Stomach smooth muscle (tissue), 2 donors: ENCODE measurements around the gene LRRC41.
"Not testable (repeated sequence)": the region's sequence is repeated elsewhere in the genome, so short reads cannot be mapped to it uniquely, and the experiment has no call there.

Source experiments
- H3K27ac ChIP-seq: one replicate; pipeline ENCODE4 v1.7.0; 2013; ENCODE audit warnings: mild to moderate bottlenecking, low read length, inconsistent platforms
- H3K27me3 ChIP-seq, 2 donors: one replicate each; pipeline ENCODE4 v1.7.0; 2013; ENCODE audit warnings: low read length in 2 of 2; ENCODE audit not compliant: insufficient read depth in 2 of 2, control insufficient read depth in 1 of 2
- H3K36me3 ChIP-seq, 2 donors: one replicate each; pipeline ENCODE4 v1.7.0; 2013; ENCODE audit warnings: low read length in 2 of 2; ENCODE audit not compliant: control insufficient read depth in 2 of 2, insufficient read depth in 2 of 2
- H3K4me1 ChIP-seq: one replicate; pipeline ENCODE4 v1.7.0; 2013; ENCODE audit warnings: low read length; ENCODE audit not compliant: control insufficient read depth, insufficient read depth
- H3K4me3 ChIP-seq, 2 donors: one replicate each; pipeline ENCODE4 v1.7.0; 2013; ENCODE audit warnings: low read length in 2 of 2
- H3K9ac ChIP-seq, 2 donors: one replicate each; pipeline ENCODE4 v1.7.0; 2013; ENCODE audit warnings: low read length in 2 of 2, mild to moderate bottlenecking in 1 of 2
- H3K9me3 ChIP-seq, 2 donors: one replicate each; pipeline ENCODE4 v1.7.0; 2013; ENCODE audit warnings: low read length in 2 of 2; ENCODE audit not compliant: control insufficient read depth in 2 of 2
- donor health status: healthy.
- donor health status: Pancreatic carcinoma.

The LRRC41 gene

DNA sequence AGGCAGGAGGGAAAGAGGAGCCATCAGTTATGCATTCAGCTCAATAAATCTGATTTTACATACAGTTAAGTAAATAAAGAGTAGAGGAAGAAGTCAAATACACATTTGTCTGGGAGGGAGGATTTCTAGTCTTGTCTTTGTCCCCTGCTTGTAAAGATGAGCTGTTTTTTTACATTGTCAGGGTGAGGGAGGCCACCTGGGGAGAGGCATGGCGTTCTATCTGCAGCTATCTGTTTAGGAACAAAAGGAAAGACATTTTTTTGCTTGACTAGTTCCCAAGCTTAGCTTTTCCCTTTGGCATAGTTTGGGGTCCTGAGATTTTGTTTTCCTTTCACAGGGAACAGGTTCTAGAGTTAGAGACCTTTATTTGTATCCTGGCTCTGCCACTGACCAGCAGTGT, 40.9 kb downstream of the LRRC41 start:
- no peaks in the 10 kb centered on the region for H3K27me3 ChIP-seq
- H3K36me3 ChIP-seq: no peaks in the 10 kb centered on the region
- no peaks in the 10 kb centered on the region for H3K4me1 ChIP-seq
- H3K4me3 ChIP-seq: no peak overlapping the region
- no peaks in the 10 kb centered on the region for H3K9me3 ChIP-seq
- no peak overlapping the region for H3K9ac ChIP-seq
- no peak overlapping the region for H3K27ac ChIP-seq

DNA sequence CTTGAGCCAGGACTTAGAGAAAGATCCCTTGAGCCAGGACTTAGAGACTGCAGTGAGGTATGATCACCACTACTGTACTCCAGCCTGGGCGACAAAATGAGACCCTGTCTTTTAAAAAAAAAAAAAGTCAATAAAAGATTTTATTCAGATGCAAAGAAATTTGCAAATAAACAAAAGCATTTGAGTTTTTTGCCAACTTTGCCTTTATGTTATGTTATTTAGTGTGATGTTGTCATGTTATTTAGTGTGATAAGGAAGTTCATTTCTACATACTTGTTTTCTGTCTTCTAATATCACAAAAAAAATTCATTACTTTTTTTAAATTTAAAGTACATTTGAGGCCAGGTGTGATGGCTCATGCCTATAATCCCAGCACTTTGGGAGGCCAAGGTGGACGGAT, 46.9 kb downstream of the LRRC41 start:
- H3K27me3 ChIP-seq: no peaks in the 10 kb centered on the region
- H3K4me3 ChIP-seq: no peak overlapping the region
- no peaks in the 10 kb centered on the region for H3K36me3 ChIP-seq
- H3K9me3 ChIP-seq: no peaks in the 10 kb centered on the region
- H3K27ac ChIP-seq: no peak overlapping the region
- no peaks in the 10 kb centered on the region for H3K4me1 ChIP-seq
- H3K9ac ChIP-seq: no peak overlapping the region

DNA sequence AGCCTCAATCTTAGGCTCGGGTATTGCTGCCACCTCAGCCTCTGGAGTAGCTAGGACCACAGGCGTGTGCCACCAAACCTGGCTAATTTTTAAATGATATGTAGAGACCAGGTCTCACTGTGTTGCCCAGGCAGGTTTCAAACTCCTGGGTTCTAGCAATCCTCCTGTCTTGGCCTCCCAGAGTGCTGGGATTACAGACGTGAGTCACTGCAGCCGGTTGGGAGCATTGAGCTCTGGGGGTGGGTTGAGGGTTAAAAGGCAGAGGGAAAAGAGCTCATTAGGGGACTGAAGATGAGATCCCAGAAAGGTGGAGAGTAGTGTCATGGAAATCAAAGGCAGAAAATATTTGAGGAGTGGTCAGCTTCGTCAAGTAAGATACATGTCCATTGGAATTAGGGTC, 48.7 kb downstream of the LRRC41 start:
- no peaks in the 10 kb centered on the region for H3K36me3 ChIP-seq
- H3K27ac ChIP-seq: no peak overlapping the region
- no peak overlapping the region for H3K9ac ChIP-seq
- no peaks in the 10 kb centered on the region for H3K27me3 ChIP-seq
- no peak overlapping the region for H3K4me3 ChIP-seq
- H3K4me1 ChIP-seq: no peaks in the 10 kb centered on the region
- H3K9me3 ChIP-seq: no peaks in the 10 kb centered on the region

DNA sequence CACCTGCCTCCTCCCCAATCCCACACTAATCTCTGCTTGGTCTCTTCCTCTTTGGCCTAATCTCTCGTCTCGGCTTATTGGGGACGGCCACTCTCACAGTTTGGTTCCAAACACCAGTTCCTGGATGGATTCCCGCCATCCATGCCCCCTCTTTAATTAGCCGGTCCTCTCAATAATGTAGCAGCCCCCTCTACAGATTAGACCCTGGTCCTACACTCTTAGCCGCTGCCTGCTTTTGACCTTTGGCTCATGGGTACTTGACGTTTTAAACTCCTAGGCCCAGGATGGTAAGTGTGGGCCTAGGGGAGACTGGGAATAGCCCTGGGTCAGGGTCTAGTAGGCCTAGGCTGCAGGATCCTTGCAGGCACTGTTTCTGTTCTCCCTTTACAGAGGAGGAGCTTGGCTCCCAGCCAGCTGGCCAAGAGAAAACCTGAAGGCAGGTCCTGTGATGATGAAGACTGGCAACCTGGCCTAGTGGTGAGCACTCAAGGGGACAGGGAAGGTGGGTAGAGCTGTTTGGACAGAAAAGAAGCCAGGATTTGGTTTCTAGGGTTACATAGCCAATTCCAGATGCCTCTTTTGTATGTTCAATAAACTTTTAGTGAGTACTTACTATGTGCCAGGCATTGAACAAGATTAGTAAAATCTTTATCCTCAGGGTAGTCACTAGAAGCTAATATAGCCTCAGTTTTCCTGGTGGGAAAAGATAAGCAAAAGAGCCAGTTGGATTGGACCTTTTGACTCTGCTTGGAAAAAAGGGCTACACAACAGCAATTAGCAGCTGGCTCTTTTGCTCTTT, 55.1 kb downstream of the LRRC41 start:
- Histone ChIP-seq H3K4me1 (peaks cover 8% of the 10 kb centered on the region), H3K9ac (no peak overlapping the region), H3K36me3 (no peaks in the 10 kb centered on the region), H3K27ac (no peak overlapping the region), H3K4me3 (peak overlapping the region; percentile 76 to 79), H3K9me3 (no peaks in the 10 kb centered on the region), H3K27me3 (no peaks in the 10 kb centered on the region)

DNA sequence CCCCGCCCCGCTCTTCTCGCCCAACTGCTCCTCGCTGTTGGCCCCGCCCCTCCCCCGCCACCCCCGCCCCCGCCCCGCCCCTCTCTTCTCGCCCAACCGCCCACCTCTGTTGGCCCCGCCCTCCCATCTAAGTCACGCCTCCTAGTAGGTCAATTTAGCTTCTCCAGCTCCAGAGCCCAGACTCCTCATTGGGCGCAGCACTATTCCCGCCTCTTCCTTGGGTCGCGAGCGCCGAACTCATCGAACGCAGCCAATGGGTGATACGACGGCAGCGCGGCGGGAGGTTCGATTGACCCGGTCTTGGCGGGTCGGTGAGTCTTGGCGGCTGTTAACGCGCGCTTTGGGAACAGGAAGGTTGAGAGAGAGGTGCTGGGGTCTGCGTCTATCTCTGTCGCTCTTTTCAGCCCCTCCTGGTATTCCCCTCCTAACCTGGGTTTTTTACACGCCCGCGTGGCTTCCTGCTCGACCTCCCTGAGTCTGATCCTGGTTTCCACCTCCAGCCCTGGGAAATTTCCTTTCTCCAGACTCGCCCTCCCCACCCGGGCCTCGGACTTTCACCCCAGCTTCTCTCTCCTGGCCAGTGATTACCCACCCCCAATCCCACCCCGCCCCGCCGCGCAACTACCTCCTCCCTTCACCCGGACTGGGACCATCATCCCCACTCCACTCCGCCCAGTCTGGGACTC, 55.8 kb downstream of the LRRC41 start, which contains the start of gene RAD54L:
TSS of gene RAD54L (plus strand) at position 328 of the 686 bp plus-strand sequence. CDS start 643 bp downstream, outside the sequence.
- H3K27me3 ChIP-seq: no peaks in the 10 kb centered on the region
- peak within 1 kb of the TSS; percentile 87 to 97 for H3K4me3 ChIP-seq
- no peak within 1 kb of the TSS for H3K27ac ChIP-seq
- H3K4me1 ChIP-seq: peaks cover 8% of the 10 kb centered on the region
- H3K9me3 ChIP-seq: no peaks in the 10 kb centered on the region
- H3K9ac ChIP-seq: peak within 1 kb of the TSS; percentile 60 to 78
- H3K36me3 ChIP-seq: no peaks in the 10 kb centered on the region

DNA sequence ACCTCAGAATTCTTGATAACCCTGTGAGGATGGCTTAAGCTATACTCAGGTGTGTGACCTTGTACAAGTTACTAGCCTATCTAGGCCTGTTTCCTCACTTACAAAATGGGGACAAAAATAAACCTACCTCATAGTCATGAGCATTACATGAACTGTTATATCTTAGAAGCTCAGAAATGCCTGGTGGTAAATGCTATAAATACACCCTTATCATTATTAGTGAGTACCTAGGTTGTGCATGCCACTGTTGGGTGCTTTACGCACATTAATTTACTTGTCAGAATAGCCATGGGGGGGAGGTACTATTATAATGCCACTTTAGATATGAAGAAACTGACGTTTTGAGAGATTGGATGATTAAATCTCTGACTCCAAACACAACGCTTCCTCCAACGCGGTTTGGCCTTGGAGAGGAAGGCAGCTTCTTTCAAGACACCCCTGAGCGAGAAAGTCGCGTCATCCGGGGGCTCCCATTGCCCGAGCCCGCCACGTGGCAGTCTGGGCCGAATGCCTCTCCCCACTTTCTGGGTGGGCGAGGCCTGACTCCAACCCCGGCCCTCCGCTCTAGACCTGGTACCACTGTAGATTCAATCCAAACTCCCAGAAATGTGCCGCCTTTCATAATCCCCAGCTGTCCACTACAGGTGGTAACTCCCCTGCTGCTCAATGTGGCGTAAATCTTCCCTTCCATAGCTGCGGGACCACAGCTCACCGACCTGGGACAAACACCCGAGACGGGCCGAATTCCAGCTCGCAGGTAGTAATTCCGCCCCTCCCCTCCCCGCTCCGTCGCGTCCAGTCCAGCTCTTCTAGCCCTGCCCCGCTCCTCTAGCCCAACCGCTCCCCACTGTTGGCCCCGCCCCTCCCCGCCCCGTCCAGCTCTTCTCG, 56.6 kb downstream of the LRRC41 start:
- H3K4me1 ChIP-seq: peaks cover 8% of the 10 kb centered on the region
- no peaks in the 10 kb centered on the region for H3K36me3 ChIP-seq
- H3K9me3 ChIP-seq: no peaks in the 10 kb centered on the region
- peak overlapping the region; percentile 60 to 78 for H3K9ac ChIP-seq
- no peak overlapping the region for H3K27ac ChIP-seq
- H3K27me3 ChIP-seq: no peaks in the 10 kb centered on the region
- H3K4me3 ChIP-seq: peak overlapping the region; percentile 87 to 97

DNA sequence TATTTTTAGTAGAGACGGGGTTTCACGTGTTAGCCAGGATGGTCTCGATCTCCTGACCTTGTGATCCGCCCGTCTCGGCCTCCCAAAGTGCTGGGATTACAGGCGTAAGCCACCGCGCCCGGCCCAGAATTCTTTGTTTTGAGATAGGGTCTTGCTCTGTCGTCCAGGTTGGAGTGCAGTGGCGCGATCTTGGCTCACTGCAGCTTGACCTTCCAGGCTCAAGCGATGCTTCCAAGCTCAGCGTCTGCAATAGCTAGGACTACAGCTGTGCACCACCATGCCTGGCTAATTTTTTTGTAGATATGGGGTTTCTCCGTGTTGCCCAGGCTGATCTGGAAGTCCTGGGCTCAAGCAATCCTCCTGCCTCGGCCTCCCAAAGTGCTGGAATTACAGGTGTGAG, 57.3 kb downstream of the LRRC41 start:
- not testable (repeated sequence) for H3K27ac ChIP-seq, H3K27me3 ChIP-seq, H3K9ac ChIP-seq, H3K4me1 ChIP-seq, H3K4me3 ChIP-seq, H3K36me3 ChIP-seq, H3K9me3 ChIP-seq

DNA sequence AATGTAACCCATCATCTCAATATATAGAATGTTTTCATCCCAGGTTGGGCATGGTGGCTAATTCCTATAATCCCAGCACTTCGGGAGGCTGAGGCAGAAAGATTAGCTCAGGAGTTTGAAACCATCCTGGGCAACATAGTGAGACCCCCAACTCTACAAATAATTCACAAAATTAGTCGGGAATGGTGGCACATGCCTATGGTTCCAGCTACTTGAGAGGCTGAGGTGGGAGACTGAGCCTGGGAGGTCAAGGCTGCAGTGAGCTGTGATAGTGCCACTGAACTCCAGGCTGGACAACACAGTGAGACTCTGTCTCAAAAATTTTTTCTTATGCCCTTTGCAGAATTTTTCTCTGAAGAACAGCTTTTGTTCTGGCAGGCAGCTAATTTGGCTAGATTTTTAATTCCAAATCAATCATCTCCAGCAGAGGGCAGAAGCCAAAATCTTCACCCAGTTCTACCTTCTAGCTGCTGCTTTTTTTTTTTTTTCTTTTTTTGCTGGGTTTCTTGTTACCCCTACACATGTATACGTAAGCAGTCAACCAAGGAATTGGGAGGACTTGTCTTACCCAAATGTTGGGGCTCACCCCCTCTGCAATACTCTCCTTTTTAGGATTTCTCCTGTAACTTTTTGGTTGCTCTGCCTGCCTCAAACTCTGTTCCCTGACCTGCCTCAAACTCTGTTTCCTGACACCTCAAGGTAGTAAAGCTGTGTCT, 58.6 kb downstream of the LRRC41 start:
- Histone ChIP-seq H3K36me3 (no peaks in the 10 kb centered on the region), H3K4me1 (peaks cover 8% of the 10 kb centered on the region), H3K9ac (no peak overlapping the region), H3K9me3 (no peaks in the 10 kb centered on the region), H3K4me3 (no peak overlapping the region), H3K27me3 (no peaks in the 10 kb centered on the region), H3K27ac (no peak overlapping the region)

DNA sequence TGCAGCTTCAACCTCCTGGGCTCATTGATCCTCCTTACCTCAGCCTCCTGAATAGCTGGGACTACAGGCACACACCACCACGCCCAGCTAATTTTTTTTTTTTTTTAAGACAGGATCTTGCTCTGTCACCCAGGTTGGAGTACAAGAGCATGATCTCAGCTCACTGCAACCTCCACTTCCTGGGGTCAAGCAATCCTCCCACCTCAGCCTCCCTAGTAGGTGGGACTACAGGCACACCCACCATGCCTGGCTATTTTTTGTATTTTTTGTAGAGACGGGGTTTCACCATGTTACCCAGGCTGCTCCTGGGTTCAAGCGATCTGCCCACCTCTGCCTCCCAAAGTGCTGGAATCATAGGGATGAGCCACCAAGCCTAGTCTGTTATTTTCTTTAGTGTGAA, 59.6 kb downstream of the LRRC41 start:
- not testable (repeated sequence) for H3K9ac ChIP-seq, H3K27me3 ChIP-seq, H3K9me3 ChIP-seq, H3K36me3 ChIP-seq, H3K4me1 ChIP-seq, H3K4me3 ChIP-seq, H3K27ac ChIP-seq

DNA sequence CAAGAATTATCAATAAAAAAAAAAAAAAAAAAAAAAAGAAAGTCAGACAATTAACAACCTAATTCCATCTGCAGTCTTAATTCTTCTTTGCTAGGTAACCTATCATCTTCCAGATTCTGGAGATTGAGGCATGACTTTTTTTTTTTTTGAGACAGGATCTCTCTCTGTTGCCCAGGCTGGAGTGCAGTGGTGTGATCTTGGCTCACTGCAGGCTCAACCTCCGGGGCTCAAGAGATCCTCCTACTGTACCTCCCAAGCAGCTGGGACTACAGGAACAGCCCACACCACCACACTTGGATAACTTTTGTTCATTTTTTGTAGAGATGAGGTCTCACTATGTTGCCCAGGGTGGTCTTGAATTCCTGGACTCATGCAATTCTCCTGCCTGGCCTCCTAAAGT, 60.5 kb downstream of the LRRC41 start:
- no peaks in the 10 kb centered on the region for H3K36me3 ChIP-seq
- no peak overlapping the region for H3K27ac ChIP-seq

More for the DNA sequence above, 60.5 kb downstream of the LRRC41 start:
- Histone ChIP-seq H3K4me3 (no peak overlapping the region), H3K9me3 (no peaks in the 10 kb centered on the region), H3K27me3 (no peaks in the 10 kb centered on the region), H3K9ac (no peak overlapping the region), H3K4me1 (peaks cover 3% of the 10 kb centered on the region)
